ENCODE results near the gene SCN1B.

DNA sequence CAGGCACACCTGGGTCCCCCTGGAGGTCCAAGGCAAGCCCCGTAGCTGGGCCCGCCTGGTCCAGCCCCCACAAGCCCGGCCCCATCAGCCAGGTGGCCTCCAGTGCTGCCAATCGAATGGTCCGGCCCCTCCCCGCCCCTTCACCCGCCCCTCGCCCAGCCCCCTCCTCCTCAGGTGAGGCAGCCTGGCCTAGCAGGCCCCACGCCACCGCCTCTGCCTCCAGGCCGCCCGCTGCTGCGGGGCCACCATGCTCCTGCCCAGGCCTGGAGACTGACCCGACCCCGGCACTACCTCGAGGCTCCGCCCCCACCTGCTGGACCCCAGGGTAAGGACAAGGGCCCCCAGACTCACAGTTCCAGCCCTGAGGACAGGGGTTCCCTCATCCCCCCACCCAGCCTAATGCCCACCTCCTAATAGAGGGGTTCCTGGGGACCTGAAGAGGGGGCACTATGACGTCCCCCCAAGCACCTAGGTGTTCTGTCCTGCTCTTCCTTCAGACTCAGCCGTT, 11.3 kb downstream of the SCN1B start, which contains the start of gene HPN:
- TF ChIP-seq, protein P1, sequence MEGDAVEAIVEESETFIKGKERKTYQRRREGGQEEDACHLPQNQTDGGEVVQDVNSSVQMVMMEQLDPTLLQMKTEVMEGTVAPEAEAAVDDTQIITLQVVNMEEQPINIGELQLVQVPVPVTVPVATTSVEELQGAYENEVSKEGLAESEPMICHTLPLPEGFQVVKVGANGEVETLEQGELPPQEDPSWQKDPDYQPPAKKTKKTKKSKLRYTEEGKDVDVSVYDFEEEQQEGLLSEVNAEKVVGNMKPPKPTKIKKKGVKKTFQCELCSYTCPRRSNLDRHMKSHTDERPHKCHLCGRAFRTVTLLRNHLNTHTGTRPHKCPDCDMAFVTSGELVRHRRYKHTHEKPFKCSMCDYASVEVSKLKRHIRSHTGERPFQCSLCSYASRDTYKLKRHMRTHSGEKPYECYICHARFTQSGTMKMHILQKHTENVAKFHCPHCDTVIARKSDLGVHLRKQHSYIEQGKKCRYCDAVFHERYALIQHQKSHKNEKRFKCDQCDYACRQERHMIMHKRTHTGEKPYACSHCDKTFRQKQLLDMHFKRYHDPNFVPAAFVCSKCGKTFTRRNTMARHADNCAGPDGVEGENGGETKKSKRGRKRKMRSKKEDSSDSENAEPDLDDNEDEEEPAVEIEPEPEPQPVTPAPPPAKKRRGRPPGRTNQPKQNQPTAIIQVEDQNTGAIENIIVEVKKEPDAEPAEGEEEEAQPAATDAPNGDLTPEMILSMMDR (IDR thresholded peaks at IDR 0.05): no peak
- no peak for TF ChIP-seq POLR2A (IDR thresholded peaks at IDR 0.05)

All from tibial nerve (tissue), 3 donors.